ENCODE results near the gene CHMP4B.

- TF ChIP-seq GATA2 (IDR thresholded peaks at IDR 0.05; ENCODE audit: low read depth, low read length): no peak
- no peak for TF ChIP-seq GATA3 (IDR thresholded peaks at IDR 0.05; ENCODE audit: low read depth, low read length)
Measured at GRCh38 chr20:33857722-33858563, 46.8 kb downstream of the CHMP4B start.
